Measurements from ENCODE around the gene FUZ. TPM values are rescaled to one million over a fixed set of nuclear protein-coding genes. Genes with fewer than 3 reads are reported as not detected.

FUZ gene
- total RNA-seq, 1 experiment from 2014 or later, result 13.9 TPM

GRCh38 chr19:49854378-49855263 is 41.5 kb upstream of the FUZ start:
- H3K27me3 ChIP-seq (ENCODE audit: control insufficient read depth, insufficient read depth, low read length), result no peaks in the 10 kb centered on the region
- intact Hi-C loops (cut with micrococcal nuclease; ENCODE audit: unreplicated experiment), result no loop called here
- H3K27ac ChIP-seq (ENCODE audit: low read length), result peak overlapping the region; percentile 23; the same call in 1 of the 2 replicates
- no peak for DNase-seq (ENCODE audit: low read depth, low spot score)
- ATAC-seq, result no peak
- H3K36me3 ChIP-seq (ENCODE audit: control insufficient read depth, insufficient read depth, low read length), result no peaks in the 10 kb centered on the region
- in situ Hi-C loops (cut with HindIII; ENCODE audit: low pct_unique_long_range_greater_than_20kb, low sequenced_read_pairs), result no loop called here
- ChIA-PET CTCF (no interaction called here), POLR2A (no interaction called here)
- no TSS peak for BruUV-seq (replicated peaks)
- no peaks in the 10 kb centered on the region for H3K9me3 ChIP-seq (ENCODE audit: control insufficient read depth, insufficient read depth, low read depth, low read length)
- peaks cover 28% of the 10 kb centered on the region for H3K4me1 ChIP-seq (ENCODE audit: control insufficient read depth, insufficient read depth, low read length)
- TF ChIP-seq TCF7L2 (IDR thresholded peaks at IDR 0.05; ENCODE audit: low read depth, low read length), result no peak
- no peak for TF ChIP-seq SIN3A (IDR thresholded peaks at IDR 0.05; ENCODE audit: borderline replicate concordance, insufficient read depth, low read depth, low read length)
- TF ChIP-seq CTCF (IDR thresholded peaks at IDR 0.05), result no peak
- no peak for TF ChIP-seq REST (IDR thresholded peaks at IDR 0.05; ENCODE audit: insufficient read depth in 1 of 2, low read depth in 2 of 2, low read length in 1 of 2)
- no peak for TF ChIP-seq POLR2AphosphoS5 (IDR thresholded peaks at IDR 0.05; ENCODE audit: low read depth, low read length)
- no peak overlapping the region for H3K4me3 ChIP-seq (ENCODE audit: low read depth in 2 of 2, low read length in 2 of 2)

GRCh38 chr19:49853852-49854377 is 40.8 kb upstream of the FUZ start:
- POLR2A ChIA-PET, result interaction anchor here (0.6 kb wide), 1 partner anchor 190 kb away, joined by 3 read pairs; no protein-coding TSS in a partner anchor

More at GRCh38 chr19:49853852-49854377, 40.8 kb upstream of the FUZ start:
- no peak overlapping the region for H3K4me3 ChIP-seq (ENCODE audit: low read depth in 2 of 2, low read length in 2 of 2)
- H3K4me1 ChIP-seq (ENCODE audit: control insufficient read depth, insufficient read depth, low read length), result peaks cover 22% of the 10 kb centered on the region
- H3K27ac ChIP-seq (ENCODE audit: low read length), result peak overlapping the region; percentile 34; the same call in 1 of the 2 replicates
- H3K27me3 ChIP-seq (ENCODE audit: control insufficient read depth, insufficient read depth, low read length), result no peaks in the 10 kb centered on the region
- intact Hi-C loops (cut with micrococcal nuclease; ENCODE audit: unreplicated experiment), result no loop called here
- in situ Hi-C loops (cut with HindIII; ENCODE audit: low pct_unique_long_range_greater_than_20kb, low sequenced_read_pairs), result no loop called here
- CTCF ChIA-PET, result no interaction called here
- no peaks in the 10 kb centered on the region for H3K36me3 ChIP-seq (ENCODE audit: control insufficient read depth, insufficient read depth, low read length)
- no peak for TF ChIP-seq TCF7L2 (IDR thresholded peaks at IDR 0.05; ENCODE audit: low read depth, low read length)
- DNase-seq (ENCODE audit: low read depth, low spot score) (no peak), ATAC-seq (no peak)
- H3K9me3 ChIP-seq (ENCODE audit: control insufficient read depth, insufficient read depth, low read depth, low read length), result no peaks in the 10 kb centered on the region
- no TSS peak for BruUV-seq (replicated peaks)
